GM23338 (cell line): ENCODE data around the gene PAPPA.

ENCODE experiments used
- CREB1 ChIP-seq: fragments of 250-450 bp; sonication (Bioruptor Pico); IDR thresholded peaks from 2 replicates; pipeline ENCODE4 v1.5.0; 2020; ENCODE audit warnings: low read depth, mild to moderate bottlenecking, moderate library complexity
- CTCF ChIP-seq, 2 experiments: fragments of 200-600 bp in 1 of 2; sonication (generic) in 1 of 2; conservative IDR thresholded peaks; 2 replicates each; pipeline versions ENCODE4 v1.5.1 to v1.6.1; 2016 to 2017; ENCODE audit warnings: antibody characterized with exemption in 2 of 2, low read depth in 2 of 2, mild to moderate bottlenecking in 2 of 2, moderate library complexity in 1 of 2
- ETS1 ChIP-seq: IDR thresholded peaks from 2 replicates; pipeline ENCODE4 v1.6.1; 2016; ENCODE audit warnings: antibody characterized with exemption
- EZH2 ChIP-seq: fragments of 200-600 bp; sonication (generic); IDR thresholded peaks from one replicate; pipeline ENCODE4 v1.8.0; 2017; ENCODE audit warnings: antibody characterized with exemption, mild to moderate bottlenecking, low read depth; ENCODE audit not compliant: unreplicated experiment
- EZH2phosphoT487 ChIP-seq: fragments of 200-600 bp; sonication (generic); IDR thresholded peaks from one replicate; pipeline ENCODE4 v1.8.1; 2018; ENCODE audit warnings: antibody characterized with exemption; ENCODE audit not compliant: unreplicated experiment
- POLR2AphosphoS5 ChIP-seq: IDR thresholded peaks from 2 replicates; pipeline ENCODE4 v1.6.1; 2016; ENCODE audit warnings: antibody characterized with exemption, low read depth
- REST ChIP-seq: IDR thresholded peaks from one replicate; pipeline ENCODE4 v1.6.1; 2018; ENCODE audit warnings: antibody characterized with exemption; ENCODE audit not compliant: unreplicated experiment
- STAT1 ChIP-seq: IDR thresholded peaks from one replicate; pipeline ENCODE4 v1.6.1; 2016; ENCODE audit warnings: antibody characterized with exemption; ENCODE audit not compliant: unreplicated experiment
- ZNF114 ChIP-seq: fragments of 250-450 bp; sonication (Bioruptor Pico); IDR thresholded peaks from 2 replicates; pipeline ENCODE4 v1.5.0; 2020; ENCODE audit warnings: mild to moderate bottlenecking, moderate library complexity
- ZNF331 ChIP-seq: fragments of 250-450 bp; sonication (Bioruptor Pico); IDR thresholded peaks from 2 replicates; pipeline ENCODE4 v1.5.0; 2020; ENCODE audit warnings: low read depth, mild to moderate bottlenecking, moderate library complexity

- TF ChIP-seq CTCF (conservative IDR thresholded peaks at IDR 0.05; ENCODE audit: low read depth in 2 of 2) (no peak), EZH2 (no peak), REST (no peak), EZH2phosphoT487 (no peak), POLR2AphosphoS5 (no peak), CREB1 (no peak), ZNF114 (no peak), ZNF331 (no peak), ETS1 (no peak), STAT1 (no peak)
These were observed 181.1 kb downstream of the PAPPA start for GRCh38 chr9:116334546-116335150.
